ENCODE measurements around the gene RBBP5.
"Not testable (repeated sequence)": the region's sequence is repeated elsewhere in the genome, so short reads cannot be mapped to it uniquely, and the experiment has no call there.

Gene RBBP5

DNA sequence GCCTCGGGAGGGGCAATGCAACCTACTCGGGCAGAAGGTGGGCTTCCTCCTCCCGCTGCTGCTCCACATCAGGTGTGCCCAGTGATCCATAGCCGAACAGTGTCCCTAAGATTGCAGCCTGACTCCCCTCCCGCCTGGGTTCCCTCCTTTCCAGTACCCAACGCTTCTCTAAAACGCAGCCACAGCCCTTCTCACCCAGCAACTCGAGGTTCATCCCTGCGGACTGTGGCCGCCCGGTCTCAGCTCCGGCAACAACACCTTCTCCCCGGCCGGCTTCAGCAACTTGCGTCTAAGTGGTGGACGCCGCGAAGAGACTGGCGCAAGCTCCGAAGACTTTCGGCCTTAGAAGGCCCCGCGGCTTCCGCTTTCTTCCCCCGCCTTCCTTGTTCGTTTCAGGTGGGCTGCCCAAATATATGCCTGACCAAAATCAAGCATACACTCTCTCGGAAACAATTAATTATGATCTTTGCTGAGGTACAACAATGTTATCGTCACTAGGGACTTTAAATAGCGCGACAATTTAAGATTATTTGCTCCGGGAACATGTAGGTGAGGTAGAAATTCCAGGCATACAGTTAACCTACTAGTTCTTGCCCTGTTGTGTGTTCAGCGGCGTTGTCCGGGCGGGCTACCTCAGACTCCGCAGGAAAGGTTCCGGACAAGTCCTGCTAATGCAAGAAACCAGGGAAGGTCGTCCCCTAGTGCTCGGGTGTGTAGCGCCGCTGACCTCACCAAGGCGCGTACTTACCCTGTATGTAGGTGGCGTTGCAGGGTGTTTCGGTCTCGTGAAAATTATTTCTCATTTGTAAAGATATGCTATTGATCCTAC, at the start of gene RBBP5:
Gene RBBP5, minus strand, starts transcription at position 319 of the 829 bp plus-strand sequence. Its CDS starts 105 bp downstream, at position 214.
- DNase-seq = peak; percentile 97

- no peak for DNase-seq
These were observed 49.6 kb upstream of the RBBP5 start for GRCh38 chr1:205171369-205171768.

DNA sequence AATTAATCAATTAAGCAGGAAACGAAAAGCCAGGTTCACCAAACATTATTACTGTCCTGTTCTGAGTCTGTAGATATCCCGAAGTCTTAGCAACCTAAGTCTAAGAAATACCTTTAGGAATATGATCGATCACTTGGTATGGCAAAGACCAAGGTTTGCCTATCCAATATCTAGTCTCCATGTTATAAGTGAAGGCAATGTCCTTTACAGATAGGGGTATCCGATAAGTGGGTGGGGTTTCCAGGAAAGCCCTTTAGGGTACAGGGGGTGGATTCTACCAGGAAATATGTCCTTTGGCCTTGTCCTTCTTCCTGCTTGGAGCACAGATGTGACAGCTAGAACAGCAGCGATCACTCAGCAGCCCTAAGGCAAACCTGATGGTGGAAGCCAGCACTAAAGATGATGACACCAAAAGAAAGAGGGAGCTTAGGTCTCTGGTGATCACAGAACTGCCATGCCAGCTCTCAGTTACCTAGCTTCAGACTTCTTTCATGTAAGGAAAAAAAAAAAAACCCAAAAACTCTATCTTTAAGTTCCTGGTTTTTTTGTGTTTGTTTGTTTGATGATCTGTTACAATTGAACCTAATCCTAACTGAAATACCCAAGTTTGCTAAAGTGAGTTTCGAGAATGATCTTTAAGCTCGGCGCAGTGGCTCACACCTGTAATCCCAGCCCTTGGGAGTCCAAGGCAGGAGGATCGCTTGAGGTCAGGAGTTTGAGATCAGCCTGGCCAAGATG, 48.9 kb upstream of the RBBP5 start:
- DNase-seq = peak; percentile 19

- no peak for DNase-seq
These were observed 47.5 kb upstream of the RBBP5 start for GRCh38 chr1:205169248-205169647.

DNA sequence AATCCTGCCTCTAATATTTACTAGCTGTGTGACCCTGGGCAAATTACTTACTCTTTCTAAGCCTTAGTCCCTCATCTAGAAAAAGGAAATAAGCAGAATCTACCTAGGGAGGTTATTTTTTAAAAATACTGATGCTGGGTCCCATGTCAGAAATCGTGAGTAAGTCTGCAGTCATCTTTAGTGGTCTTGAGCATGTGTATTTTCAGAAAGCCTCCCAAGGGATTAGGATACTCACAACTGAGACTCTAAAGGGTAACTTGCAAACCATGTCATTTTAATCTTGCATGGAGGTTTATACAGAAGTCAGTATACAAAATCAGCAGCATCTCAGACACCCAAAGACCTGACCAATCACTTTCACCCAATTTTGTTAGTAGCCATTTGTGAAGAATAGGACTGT, 46.5 kb upstream of the RBBP5 start:
- no peak for DNase-seq

- DNase-seq = no peak
These were observed 40.5 kb upstream of the RBBP5 start for GRCh38 chr1:205162301-205162700.

GRCh38 chr1:205161076-205161475, 39.3 kb upstream of the RBBP5 start:
- DNase-seq = no peak

- no peak for DNase-seq
These were observed 36.4 kb upstream of the RBBP5 start for GRCh38 chr1:205158048-205158616.

GRCh38 chr1:205155665-205156377, 34.0 kb upstream of the RBBP5 start:
- not testable (repeated sequence) for DNase-seq

- no peak for DNase-seq
These were observed 30.7 kb upstream of the RBBP5 start for GRCh38 chr1:205152505-205152904.

GRCh38 chr1:205150651-205151428, 29.1 kb upstream of the RBBP5 start:
- no peak for DNase-seq

DNA sequence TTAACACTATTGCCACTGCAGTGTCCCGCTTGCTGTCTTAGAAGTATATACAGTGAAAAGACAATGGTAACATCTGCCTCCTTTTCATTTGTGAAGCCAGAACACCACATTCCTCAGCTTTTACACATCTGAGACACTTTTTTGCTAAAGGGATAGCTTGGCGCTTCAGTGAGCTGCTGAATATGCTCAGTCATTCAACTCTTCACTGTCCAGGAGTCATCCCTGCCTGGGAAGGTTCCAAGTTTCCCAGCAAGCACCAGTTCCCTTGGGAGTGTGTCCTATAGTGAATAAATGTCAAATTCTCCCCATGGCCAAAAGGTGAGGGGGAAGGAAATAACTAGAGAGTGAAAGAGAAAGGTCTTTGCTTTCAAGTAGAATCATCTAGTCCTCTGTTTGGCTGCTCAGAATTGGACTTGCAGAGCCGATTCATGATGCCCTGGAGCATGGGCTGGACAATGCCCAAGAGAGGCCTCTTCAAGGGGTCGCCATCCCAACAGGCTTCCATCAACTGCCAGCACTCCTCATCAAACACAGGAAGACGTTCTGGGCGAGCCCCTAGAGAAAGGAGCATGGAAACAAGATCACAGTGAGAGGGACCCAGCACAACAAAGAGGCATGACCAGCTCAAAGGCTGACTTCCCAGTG, 25.5 kb upstream of the RBBP5 start:
- peak; percentile 90 for DNase-seq

GRCh38 chr1:205144751-205145150, 23.0 kb upstream of the RBBP5 start:
- peak; percentile 78 for DNase-seq

DNA sequence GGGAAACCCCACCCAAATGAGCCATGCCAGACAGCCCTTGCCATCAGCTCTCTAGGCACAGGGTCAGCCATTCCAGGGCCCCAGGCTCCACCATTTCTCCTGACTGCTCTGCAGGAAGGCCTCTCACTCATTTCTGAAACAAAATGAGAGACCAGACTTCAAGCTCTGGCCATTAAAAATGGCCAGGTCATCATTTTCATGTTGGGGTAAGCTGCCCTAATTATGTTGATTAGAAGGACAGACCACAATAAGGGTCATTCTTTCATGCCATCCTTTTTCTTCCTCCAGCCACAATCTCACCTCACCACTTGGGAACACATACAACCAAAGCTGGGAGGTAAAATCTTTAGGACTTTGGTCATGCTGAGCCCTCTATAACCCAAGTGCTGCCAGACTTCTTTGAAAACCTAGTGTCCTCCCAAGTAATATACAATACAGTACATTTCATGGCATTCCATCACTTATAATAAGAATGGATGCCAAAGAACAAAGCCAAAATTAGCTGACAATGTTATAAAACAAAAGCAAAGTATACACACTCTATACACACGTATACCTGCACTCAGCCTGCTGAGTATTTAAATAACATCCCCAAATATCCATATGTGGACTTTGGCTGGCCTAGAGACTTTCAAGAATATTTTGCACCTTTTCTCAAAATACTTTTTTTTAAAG, 22.4 kb upstream of the RBBP5 start:
- no peak for DNase-seq

DNA sequence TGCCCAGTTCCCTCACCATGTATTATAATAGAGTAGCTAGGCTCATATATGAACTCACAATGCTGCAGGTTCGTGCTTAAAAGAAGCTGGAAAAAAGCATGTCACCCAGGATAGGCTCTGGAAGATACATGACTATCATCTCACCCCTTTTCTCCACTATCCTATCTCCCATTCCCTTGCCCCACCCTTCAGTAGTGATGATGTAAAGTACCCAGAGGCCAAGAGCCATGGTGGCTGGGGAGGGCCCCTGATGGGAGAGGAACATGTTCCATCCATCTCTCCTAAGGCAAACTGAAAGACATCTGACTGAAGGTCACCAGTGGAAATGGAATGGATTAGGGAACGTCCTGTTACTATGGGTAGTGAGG, 20.3 kb upstream of the RBBP5 start:
- DNase-seq = no peak

DNA sequence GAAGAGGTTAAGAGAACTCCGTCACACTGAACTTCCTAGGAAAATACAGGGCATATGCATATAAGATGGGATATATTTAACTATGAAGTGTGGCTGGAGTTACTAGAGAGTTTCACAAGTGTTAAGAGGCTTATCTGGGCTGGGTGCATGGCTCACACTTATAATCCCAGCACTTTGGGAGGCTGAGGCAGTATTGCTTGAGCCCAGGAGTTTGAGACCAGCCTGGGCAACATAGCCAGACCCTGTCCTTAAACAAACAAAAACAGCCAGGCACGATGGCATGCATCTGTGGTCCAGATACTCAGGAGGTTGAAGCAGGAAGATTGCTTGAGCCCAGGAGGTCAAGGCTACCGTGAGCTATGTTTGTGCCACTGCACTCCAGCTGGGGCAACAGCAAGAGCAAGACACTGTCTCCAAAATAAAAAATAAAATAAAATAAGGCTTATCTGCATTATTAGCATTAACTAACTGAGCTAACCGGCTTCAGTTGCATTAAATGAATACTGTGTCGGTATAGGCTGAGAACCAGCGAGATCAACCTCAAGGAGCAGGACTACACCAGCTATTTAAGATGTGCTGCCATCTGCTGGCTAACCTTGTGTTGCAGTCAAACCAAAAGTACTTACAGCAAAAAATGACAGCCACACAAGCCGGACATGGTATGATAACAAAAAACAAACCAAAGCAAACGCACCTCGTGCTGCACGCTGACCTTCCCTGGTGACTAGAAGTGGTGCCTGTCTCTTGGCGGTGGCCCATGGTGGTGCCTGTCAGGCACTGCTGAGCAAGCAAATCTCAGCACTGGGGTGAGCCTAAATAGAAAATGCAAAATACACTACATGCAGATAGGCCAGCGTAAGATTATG, 19.7 kb upstream of the RBBP5 start:
- DNase-seq = peak; percentile 80

GRCh38 chr1:205140113-205140512, 18.3 kb upstream of the RBBP5 start:
- no peak for DNase-seq

DNA sequence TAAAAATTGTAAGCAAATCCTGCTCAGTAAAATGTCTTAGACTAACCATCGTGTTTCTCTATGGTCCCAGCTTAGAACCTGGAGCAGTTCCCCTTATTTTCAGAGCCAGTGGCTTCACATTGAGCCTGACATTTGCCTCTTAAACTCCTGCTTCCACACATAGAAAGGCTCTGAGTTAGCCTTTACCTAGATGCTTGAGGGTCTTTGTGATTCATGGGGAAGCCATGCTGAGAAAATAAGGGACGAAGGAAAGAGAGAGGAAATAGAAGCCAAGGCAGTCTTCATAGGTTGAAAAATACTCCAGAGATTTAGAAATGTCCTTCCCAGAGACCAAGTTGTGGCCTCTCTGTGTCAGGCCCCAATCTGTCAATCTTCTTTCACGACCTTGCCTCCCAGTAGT, 16.1 kb upstream of the RBBP5 start:
- DNase-seq = no peak

GRCh38 chr1:205133287-205133686, 11.5 kb upstream of the RBBP5 start:
- no peak for DNase-seq

- no peak for DNase-seq
These were observed 7.8 kb upstream of the RBBP5 start for GRCh38 chr1:205129447-205130029.

Data from fibroblast of upper back skin (primary cell).